Measurements from ENCODE around the gene DOCK8. TPM values are rescaled to one million over a fixed set of nuclear protein-coding genes. Genes with fewer than 3 reads are reported as not detected.
"Not testable (repeated sequence)": the region's sequence is repeated elsewhere in the genome, so short reads cannot be mapped to it uniquely, and the experiment has no call there.

Gene DOCK8
- polyA plus RNA-seq (2012; ENCODE audit: insufficient read depth, insufficient read length) = not detected

DNA sequence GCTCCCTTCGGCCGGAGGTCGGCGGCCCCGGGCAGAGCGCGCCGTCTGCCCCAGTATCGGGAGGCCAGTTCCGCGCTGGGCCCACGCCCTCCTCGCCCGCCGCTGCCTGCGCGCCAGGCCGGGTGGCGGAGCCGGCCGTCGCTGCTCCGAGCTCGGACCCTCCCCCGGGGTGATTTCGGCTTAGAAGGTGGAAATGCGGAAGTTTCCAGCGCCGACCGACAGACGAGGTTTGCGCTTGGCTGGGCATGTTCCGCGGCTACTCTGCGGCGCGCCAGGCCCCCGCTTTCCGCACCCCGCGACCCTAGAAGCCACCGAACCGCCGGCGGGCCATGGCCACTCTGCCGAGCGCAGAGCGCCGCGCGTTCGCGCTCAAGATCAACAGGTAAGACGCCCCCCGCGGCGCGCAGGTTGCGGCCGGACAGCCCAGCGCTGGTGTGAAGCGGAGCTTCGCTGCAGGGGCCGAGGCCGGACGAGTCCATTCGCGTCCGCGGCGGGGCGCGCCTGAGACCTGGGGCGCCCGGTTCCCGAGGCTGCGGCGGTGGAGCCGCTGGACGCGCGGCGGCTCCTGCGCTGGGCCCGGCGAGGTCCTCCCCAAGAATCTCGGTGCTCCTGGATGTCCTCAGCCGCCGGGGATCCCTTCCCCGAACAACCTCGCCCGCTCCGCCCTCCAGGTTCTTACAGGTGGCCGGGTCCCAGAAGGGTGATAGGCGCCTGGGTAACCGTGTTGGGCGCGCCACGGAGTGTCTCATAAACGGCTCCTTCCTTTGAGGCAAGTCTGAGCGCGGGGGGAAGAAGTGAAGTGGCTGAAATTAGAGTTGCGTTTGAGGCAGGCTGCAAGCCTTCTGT, at the start of gene DOCK8:
DOCK8 (plus strand) TSS at position 218 of the 846 bp plus-strand sequence; CDS start at position 330, 112 bp downstream.
- no peak for DNase-seq (ENCODE audit: low read depth, low spot score)
- no peak within 1 kb of the TSS for H3K4me3 ChIP-seq (ENCODE audit: low read length)

DNA sequence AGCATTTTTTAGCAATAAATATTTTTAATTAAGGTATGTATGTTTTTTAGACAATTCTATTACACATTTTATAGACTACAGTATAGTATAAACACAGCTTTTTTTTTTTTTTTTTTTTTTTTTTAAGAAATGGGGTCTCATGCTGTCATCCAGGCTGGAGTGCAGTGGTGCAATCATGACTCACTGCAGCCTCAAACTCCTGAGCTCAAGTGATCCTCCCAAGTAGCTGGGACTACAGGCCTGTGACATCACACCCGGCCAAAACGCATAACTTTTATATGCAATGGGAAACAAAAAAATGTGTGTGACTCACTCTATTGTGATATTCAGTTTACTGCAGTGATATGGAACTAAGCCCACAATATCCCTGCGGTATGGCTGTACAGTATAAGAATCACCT, 44.9 kb upstream of the DOCK8 start:
- not testable (repeated sequence) for H3K4me3 ChIP-seq (ENCODE audit: low read length); DNase-seq (ENCODE audit: low read depth, low spot score)

DNA sequence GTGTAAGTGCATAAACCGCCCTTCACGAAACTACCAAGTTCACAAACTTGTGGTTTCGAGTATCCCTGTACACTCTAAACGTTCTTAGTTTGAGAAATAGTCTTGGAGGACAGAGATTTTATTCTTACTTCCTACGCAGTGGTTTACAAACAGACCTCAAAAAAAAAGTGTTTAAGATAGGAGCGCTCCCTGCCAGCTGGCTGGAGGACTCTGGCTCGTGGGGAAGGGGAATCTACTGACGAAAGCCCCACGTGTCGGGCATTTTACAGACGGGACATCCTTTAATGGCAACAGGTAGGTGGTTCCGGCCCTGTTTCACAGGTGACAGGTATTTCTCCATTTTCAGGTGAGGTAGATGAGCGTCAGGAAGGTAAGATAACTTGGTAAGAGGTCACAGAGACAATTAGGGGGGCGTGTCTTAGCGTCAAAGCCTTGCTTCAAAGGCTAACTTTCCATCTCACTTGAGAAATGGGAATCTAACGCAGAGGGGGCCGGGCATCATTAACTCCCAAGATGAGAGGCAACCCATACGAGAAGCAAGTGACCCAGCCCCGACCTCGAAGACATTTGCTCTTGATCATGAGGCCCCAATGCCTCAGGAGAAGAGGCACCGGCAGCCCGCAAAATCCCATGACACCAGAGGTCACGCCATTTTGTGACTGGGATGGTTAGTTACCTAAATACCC, 36.4 kb upstream of the DOCK8 start:
- DNase-seq (ENCODE audit: low read depth, low spot score) = not testable (repeated sequence)
- peak overlapping the region; percentile 43 for H3K4me3 ChIP-seq (ENCODE audit: low read length)

DNA sequence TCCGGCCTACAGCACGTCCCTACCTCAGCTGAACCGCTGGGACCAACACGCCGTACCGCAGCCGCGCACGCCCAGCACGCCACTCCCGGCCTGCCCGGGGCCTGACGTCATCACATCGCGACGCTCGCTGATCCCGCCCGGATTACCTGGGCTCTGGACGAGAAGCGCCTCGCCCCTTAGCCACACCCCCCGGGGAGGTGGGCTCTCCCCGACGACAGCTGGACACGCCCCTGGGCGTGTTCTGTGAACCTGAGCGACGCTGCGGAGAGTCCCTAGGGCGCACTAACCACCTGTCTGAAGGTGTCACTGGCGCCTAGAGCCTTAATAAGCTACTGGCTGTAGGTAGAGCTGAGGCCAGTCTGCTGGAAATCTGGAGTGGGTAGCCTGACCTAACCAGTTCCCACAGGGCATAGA, 35.7 kb upstream of the DOCK8 start, which contains the start of gene ZNG1A:
ZNG1A (minus strand) TSS at position 87 of the 414 bp plus-strand sequence. CDS start 87 bp downstream, outside the sequence.
- H3K4me3 ChIP-seq (ENCODE audit: low read length) = peak within 1 kb of the TSS; percentile 43
- DNase-seq (ENCODE audit: low read depth, low spot score) = not testable (repeated sequence)

DNA sequence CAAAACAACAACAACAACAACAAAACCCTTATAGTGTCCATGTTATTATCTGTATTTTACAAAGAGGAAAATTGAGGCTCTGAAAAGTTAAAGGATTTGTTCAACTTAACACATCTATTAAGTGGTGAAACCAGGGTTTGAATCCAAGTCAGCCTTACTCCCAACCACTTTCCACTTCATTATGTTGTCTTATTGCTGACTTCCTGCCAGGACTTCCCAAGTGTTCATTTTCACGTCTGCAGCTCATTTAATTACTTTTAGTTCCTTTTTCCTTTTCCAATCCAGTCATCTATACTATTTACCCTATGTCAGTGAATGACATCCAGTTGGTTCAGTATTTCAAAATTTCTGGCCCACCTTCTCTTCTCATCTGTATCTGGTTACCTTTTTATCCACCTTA, 15.1 kb upstream of the DOCK8 start:
- H3K4me3 ChIP-seq (ENCODE audit: low read length); DNase-seq (ENCODE audit: low read depth, low spot score): not testable (repeated sequence)

DNA sequence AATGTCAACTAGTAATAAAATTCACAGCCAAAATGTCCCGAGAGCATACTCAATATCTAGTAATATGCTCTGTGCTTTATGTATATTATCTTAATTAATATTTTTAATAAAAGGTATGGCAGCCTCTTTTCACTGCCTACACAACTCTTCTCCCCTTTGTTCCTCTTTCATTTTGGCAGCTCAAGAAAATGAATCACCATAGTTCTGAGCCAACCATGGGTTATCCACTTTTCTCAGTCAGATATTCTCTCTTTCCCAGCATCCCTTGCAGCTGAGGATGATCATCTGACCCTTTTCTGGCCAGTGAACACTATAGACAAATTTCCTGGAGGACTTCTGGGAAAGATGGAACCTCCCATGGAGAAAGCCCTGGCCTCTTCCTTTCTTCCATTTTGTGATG, 8.2 kb upstream of the DOCK8 start:
- no peak for DNase-seq (ENCODE audit: low read depth, low spot score)
- no peak overlapping the region for H3K4me3 ChIP-seq (ENCODE audit: low read length)

DNA sequence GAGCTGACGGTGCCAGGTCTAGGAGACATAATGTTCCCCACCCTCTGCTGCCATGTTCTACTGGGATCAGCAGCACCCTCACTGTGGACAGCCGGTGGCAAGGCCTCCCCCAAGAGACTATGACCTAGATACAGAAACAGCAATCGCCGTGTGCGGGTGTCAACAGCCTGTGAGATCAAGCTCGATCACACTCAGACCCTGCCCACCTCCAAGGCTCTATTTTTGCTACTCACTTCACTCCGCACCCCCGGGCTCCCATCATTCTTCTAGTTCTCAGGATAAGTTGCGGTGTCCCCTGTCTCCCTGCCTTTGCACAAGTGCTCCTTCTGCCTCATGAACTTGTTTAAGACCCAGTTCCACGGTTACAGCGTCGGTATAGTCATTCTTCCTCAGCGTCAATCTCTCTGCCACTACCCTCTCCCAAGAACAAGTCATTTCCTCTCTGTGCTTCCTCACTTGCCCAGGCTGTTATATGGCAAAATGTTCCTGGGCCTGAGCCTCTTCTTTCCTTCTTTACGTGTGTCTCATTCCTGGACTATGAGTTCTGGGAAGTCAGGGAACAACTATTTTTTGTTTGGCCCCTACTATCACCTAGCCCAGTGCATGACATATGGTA, 5.4 kb upstream of the DOCK8 start:
- H3K4me3 ChIP-seq (ENCODE audit: low read length) = no peak overlapping the region

DNA sequence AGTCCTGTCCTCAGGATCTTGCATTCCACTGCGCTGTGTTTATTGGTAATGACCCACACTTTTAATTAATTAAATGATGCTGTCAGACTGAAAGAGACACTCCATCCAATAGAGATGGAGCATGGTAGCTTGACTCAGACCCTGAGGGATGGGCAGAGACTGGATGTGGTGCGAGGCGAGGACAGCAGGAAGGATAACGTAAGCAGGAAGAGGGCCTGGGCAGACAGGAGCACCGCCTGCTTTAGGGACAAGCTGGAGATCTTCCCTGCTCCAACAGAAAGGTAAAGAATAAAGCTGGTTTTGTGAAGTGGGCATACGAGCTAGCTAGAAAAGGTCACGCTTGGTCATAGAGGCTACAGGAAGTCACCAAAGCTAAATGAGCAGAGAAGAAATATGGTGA, 3.6 kb upstream of the DOCK8 start:
- no peak overlapping the region for H3K4me3 ChIP-seq (ENCODE audit: low read length)
- no peak for DNase-seq (ENCODE audit: low read depth, low spot score)

More for the DNA sequence above, 5.4 kb upstream of the DOCK8 start:
- no peak for DNase-seq (ENCODE audit: low read depth, low spot score)

DNA sequence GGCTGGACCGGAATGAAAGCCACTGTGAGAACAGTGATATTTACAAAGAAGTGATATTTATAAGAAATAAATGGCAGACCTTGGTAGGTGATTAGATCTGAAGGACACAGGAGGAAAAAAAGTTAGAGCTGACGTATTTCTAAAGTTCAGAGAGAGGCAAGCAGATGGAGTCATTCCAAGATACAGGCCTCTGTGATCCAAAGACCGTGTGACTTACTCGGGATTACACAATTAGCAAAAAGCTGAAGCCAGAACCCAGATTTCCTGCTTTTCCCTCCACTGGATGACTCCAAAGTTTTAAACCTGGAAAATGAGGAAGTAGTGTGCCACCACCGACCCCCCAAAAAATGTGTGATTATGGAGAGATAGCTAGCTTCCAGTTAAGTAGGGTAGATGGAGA, 3.1 kb upstream of the DOCK8 start:
- DNase-seq (ENCODE audit: low read depth, low spot score) = no peak
- no peak overlapping the region for H3K4me3 ChIP-seq (ENCODE audit: low read length)

DNA sequence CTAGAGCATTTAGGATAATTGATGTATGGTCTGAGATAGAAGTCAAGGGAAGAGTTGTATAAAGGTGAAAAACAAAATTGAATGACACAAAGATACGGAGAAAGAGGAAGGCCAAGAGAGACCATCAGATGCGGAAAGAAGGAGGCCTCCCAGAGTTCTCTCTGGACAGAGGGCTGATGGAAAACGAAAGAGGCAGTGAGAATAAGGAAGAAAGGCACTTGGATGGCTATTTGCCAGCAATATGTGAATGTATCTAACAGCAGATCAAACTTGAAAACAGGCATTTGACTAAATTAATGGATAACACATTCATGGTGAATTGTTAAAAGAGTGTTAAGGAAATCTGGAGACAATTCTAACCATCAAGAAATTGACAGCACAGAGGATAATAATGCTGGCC, 2.4 kb upstream of the DOCK8 start:
- no peak overlapping the region for H3K4me3 ChIP-seq (ENCODE audit: low read length)

DNA sequence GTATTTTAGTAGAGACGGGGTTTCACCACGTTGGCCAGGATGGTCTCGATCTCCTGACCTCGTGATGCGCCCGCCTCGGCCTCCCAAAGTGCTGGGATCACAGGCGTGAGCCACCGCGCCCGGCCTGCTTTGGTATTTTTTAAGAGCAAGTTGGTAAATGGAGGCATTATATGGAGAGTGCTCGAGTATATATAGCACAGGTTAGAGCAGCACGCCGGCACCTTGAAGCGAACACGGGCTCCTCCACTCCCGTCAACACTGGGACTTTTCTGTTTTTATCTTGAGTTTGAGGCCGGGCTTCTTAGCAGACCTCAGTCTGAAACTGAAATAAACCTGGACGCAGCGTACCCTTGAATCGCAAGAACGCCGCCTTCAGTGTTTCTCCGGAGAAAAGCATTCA, 764 bp upstream of the DOCK8 start:
- not testable (repeated sequence) for DNase-seq (ENCODE audit: low read depth, low spot score); H3K4me3 ChIP-seq (ENCODE audit: low read length)

More for the DNA sequence above, 2.4 kb upstream of the DOCK8 start:
- no peak for DNase-seq (ENCODE audit: low read depth, low spot score)

DNA sequence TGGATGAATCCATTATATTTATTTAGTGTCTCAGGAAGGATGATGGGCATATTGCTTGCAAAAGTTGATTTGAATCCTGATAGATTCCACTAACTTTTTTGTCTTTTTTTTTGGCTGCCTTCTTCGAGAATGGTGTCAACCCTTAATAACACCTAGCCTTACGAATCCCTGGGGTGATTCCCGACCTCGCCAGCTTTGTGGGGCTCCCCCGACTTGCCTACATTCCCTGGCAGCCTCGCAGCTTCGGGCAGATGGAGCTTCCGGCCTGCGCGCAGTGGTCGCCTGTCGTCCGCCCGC, 366 bp upstream of the DOCK8 start:
- no peak overlapping the region for H3K4me3 ChIP-seq (ENCODE audit: low read length)

DNA sequence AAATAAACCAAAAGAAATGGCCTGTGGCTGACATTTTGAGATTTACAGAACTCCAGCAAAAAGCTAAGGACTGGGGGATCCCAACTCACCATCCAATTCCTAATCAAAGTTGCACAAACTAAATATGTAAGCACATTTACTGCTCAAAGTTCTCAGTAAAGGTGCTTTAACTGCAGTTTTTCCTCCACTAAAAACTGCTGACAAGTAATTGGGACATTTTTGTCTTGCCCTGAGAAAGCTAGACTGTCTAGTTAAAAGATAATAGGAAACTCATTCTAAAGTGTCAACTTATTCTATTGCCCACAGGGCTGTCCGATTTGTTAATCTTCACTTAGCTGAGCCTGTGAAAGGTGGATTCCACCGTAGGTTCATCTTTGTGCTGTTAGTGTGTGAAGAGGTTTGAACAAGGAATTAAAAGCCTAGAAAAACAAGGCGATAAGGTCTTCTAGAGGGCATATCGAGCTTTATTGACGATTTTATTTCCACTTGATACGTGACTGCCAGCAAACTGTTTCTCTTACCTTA, 1.0 kb downstream of the DOCK8 start:
- no peak for DNase-seq (ENCODE audit: low read depth, low spot score)
- H3K4me3 ChIP-seq (ENCODE audit: low read length) = no peak overlapping the region

More for the DNA sequence above, 366 bp upstream of the DOCK8 start:
- DNase-seq (ENCODE audit: low read depth, low spot score) = no peak

DNA sequence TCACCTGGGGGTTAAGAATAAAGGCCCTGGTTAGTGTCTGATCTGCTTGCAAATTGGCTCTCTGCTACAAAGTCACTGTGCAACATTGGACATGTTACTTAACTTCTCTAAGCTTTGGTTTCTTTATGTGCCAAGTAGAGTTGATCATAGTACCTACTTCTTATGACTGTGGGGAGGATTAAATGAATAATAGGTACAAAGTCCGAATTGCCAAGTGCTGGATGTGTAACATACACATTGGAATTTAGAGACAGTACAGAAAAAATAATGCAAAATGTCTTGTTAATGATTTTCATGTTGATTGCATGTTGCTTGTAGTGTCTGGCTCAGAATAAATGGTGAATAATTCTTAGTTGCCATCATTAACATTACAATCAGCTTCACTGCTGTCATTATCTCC, 2.2 kb downstream of the DOCK8 start:
- no peak for DNase-seq (ENCODE audit: low read depth, low spot score)
- no peak overlapping the region for H3K4me3 ChIP-seq (ENCODE audit: low read length)

DNA sequence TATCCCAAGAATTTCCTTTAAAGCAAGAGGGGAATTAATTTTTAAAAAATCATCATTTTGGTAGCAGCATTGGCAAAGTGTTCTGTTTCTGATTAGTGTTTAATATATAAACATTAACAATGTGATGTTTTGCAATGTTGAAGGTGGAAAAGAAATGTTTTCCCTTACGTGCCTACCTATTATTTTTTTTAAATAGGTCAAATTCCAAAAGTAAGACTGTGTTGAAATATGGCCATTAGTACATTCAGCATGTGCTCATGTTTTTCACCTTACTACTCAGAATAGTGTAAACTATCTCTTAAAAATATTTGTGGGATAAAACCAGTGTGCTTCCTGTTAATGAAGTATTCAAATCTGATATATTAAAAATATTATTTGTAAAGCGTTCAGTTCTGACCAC, 3.3 kb downstream of the DOCK8 start:
- no peak overlapping the region for H3K4me3 ChIP-seq (ENCODE audit: low read length)
- DNase-seq (ENCODE audit: low read depth, low spot score) = no peak

DNA sequence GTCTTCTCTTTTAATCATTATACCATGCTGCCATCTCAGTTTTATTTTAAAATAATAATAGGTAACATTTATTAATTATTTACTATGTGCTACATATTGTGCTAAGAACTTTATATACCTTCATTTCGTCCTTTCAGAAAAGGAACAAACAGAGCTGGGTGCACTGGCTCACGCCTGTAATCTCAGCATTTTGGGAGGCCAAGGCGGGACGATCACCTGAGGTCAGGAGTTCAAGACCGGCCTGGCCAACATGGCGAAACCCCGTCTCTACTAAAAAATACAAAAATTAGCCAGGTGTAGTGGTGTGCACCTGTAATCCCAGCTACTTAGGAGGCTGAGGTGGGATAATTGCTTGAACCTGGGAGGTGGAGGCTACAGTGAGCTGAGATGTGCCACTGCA, 4.4 kb downstream of the DOCK8 start:
- H3K4me3 ChIP-seq (ENCODE audit: low read length) = not testable (repeated sequence)

DNA sequence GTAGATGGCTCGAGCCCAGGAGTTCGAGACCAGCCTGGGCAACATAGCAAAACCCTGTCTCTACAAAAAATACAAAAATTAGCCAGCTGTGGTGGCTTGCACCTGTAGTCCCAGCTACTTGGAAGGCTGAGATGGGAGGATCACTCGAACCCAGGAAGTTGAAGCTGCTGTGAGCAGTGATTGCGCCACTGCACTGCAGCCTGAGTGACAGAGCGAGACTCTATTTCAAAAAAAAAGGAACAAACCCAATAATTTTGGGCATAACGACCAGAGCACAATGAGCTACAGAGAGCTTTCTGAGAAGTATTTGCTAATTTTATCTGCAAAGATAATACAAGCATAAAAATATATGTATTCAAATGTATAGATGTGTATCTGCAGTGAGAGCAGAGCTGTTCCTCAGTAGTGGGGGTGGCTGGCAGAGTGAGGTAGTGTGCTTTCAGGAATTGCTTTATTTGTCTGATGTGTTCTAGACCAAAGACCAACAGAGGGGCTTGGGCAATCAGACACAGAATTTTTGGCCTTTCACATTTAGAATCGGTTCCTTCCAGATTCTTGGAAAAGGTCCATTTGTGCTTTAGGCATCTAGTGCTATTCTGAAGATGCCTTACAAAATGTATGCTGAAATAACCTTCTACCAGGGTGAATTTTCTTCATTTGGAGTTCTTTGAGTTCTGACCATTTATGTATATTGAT, 5.2 kb downstream of the DOCK8 start:
- no peak for DNase-seq (ENCODE audit: low read depth, low spot score)
- no peak overlapping the region for H3K4me3 ChIP-seq (ENCODE audit: low read length)

More for the DNA sequence above, 4.4 kb downstream of the DOCK8 start:
- DNase-seq (ENCODE audit: low read depth, low spot score) = not testable (repeated sequence)

DNA sequence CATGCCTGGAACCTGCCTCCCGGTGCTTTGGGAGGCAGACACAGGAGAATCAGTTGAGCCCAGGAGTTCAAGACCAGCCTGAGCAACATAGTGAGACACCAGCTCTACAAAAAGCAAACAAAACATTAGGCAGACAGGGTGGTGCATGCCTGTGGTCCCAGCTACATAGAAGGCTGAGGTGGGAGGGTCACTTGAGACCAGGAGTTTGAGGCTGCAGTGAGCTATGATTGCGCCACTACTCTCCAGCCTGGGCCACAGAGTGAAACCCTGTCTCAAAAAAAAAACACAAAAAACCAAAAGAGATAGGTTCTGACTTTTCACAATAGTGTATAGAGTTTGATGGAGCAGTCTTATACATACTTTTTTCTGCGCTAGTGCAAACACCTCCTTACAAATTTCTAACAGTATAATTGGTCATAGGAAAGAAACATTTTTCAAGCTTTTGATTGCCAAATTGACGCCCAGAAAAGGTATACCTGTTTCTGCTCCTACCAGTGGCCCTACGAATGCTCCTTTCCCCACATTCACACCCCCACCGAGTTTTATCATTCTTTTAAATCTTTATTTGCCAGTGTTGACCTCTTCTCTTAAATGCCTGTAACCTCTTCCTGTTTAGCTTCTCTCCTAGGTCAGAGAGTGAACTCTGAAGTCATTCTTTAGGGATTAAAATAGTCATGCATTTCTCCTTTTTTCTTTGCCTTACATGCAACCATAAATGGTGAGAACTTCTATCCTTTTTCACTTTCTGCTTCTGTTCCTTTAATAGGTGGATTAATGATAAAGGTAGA, 7.5 kb downstream of the DOCK8 start:
- no peak for DNase-seq (ENCODE audit: low read depth, low spot score)
- no peak overlapping the region for H3K4me3 ChIP-seq (ENCODE audit: low read length)
